Stomach (tissue), 9 donors: ENCODE measurements around the gene SRSF6. TPM values are rescaled to one million over a fixed set of nuclear protein-coding genes. Genes with fewer than 3 reads are reported as not detected.

Experiments
- DNase-seq, 2 donors: peaks; one replicate each; pipeline versions ENCODE4 v3.0.0 to v3.0.0-alpha.2; 2013 to 2019
- H3K27ac ChIP-seq, 5 donors: fragments of 200-600 bp in 4 of 5; sonication (generic) in 4 of 5; one replicate each; pipeline ENCODE4 v1.5.1; 2013 to 2019; ENCODE audit warnings: mild to moderate bottlenecking in 1 of 5, moderate library complexity in 1 of 5
- H3K27me3 ChIP-seq, 3 donors: fragments of 200-600 bp; sonication (generic); one replicate each; pipeline ENCODE4 v1.5.1; 2017 to 2019; ENCODE audit warnings: mixed run types in 1 of 3
- H3K36me3 ChIP-seq, 4 donors: fragments of 200-600 bp; sonication (generic); 1 replicate in 3 of 4; 2 replicates in 1 of 4; pipeline ENCODE4 v1.5.1; 2016 to 2019
- H3K4me1 ChIP-seq, 4 donors: fragments of 200-600 bp; sonication (generic); one replicate each; pipeline ENCODE4 v1.5.1; 2016 to 2019
- H3K4me3 ChIP-seq, 4 donors: fragments of 200-600 bp; sonication (generic) in 3 of 4; one replicate each; pipeline ENCODE4 v1.5.1; 2016 to 2019; ENCODE audit warnings: mild to moderate bottlenecking in 1 of 4
- H3K9me3 ChIP-seq, 4 donors: fragments of 200-600 bp; sonication (generic); one replicate each; pipeline ENCODE4 v1.5.1; 2016 to 2019
- EP300 ChIP-seq: sonication (generic); formaldehyde crosslinking; IDR thresholded peaks from one replicate; pipeline ENCODE4 v1.6.1; 2017; ENCODE audit warnings: antibody characterized with exemption
- POLR2A ChIP-seq, 4 donors: fragments of 450-650 bp; IDR thresholded peaks; one replicate each; pipeline ENCODE4 v1.6.1; 2016; ENCODE audit warnings: antibody characterized with exemption in 4 of 4, control low read depth in 2 of 4, mild to moderate bottlenecking in 1 of 4, moderate library complexity in 1 of 4
- POLR2AphosphoS5 ChIP-seq, 3 donors: sonication (generic); formaldehyde crosslinking; IDR thresholded peaks; one replicate each; pipeline ENCODE4 v1.6.1; 2016; ENCODE audit warnings: antibody characterized with exemption in 3 of 3
- WGBS, 5 donors: extraction: QIAGEN DNeasy Blood & Tissue Kit in 3 of 5; methylation state at CpG; one replicate each; pipeline versions ENCODE4 v1.1.5 to v1.1.7; 2013 to 2018; 5-methylcytosine and 5-hydroxymethylcytosine counted together
- intact Hi-C: fragments of 100-400 bp; cut with DNase I; formaldehyde crosslinking; loops from one replicate; pipeline ENCODE4 v1.15.1; 2023; ENCODE audit warnings: low total_unique reads
- polyA plus RNA-seq, 3 donors: library from polyadenylated mRNA; stranded (reverse); fragments of 200-250 nt; gene quantifications; one replicate each; pipeline ENCODE4 v1.2.3, GENCODE V29; 2013
- total RNA-seq, 5 donors: library from RNA; depleted of rRNA; stranded (reverse); fragments of >200 nt; gene quantifications; one replicate each; pipeline versions ENCODE4 v1.1.0 to v1.2.3, GENCODE V29; 2014 to 2016
- TF ChIP-seq, protein P1 (sequence below), 7 experiments: fragments of 450-650 bp in 4 of 7; fragments of 200-600 bp in 3 of 7; sonication (generic) in 3 of 7; IDR thresholded peaks; one replicate each; pipeline ENCODE4 v1.5.1; 2016 to 2019; ENCODE audit warnings: antibody characterized with exemption in 7 of 7, control low read depth in 2 of 7, mild to moderate bottlenecking in 1 of 7
- donor health status: healthy with polysubstance abuse.
- donor health status: Bipolar disorder and iron deficiency.
- donor health status: healthy.

The SRSF6 gene
- total and polyA plus RNA-seq, 8 donors = 22.8 to 109 (median 65.8) TPM

DNA sequence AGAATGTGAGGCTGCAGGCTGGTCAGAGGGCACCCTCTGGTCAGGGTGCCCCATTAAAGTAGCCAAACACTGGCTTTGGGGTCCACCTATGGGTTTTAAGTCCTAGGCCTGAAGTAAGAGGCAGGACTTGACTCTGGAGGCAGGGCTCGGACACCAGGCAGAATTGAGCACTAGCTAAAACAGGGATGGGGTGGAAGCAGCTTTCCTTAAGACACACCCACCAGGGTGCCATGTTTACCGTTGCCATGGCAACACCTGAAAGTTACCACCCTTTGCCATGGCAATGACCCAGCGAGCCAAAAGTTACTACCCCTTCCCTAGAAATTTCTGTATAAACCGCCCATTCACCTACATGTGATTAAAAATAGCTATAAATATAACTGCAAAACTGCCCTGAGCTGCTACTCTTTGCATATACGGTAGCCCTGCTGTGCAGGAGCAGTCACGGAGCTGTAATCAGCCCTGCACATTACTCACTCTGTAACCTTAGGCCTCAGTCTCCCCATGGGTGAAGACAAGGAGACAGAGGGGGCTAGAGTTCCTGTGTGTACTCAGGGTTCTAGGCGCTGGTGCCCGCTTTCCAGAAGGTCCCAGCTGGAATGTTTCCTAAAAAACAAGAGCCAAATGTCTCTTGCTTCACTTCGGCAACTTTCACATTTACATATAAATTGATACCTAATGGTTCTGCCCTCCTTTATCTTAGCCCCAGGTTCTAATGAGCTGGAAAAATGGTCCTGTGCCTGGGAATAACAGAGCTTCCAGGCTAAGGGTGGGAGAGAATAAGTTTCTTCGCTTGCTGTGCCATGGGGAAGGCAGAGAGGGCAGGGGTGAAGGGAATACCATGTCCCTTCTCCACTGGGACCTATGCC, 27.2 kb upstream of the SRSF6 start:
- DNase-seq = no peak
- Histone ChIP-seq H3K36me3 (no peaks in the 10 kb centered on the region), H3K27me3 (peaks cover 0 to 12% (median 4%) of the 10 kb centered on the region in 3 donors), H3K9me3 (peaks cover 0 to 4% (median 0%) of the 10 kb centered on the region in 4 donors), H3K4me3 (no peak overlapping the region), H3K27ac (no peak overlapping the region), H3K4me1 (no peaks in the 10 kb centered on the region)
- no peak for TF ChIP-seq POLR2AphosphoS5 (IDR thresholded peaks at IDR 0.05)
- intact Hi-C loops = no loop called here
- WGBS, 5 donors = 35 to 47% (median 44%) methylated on average over 9 to 10 of the region's 10 CpGs

DNA sequence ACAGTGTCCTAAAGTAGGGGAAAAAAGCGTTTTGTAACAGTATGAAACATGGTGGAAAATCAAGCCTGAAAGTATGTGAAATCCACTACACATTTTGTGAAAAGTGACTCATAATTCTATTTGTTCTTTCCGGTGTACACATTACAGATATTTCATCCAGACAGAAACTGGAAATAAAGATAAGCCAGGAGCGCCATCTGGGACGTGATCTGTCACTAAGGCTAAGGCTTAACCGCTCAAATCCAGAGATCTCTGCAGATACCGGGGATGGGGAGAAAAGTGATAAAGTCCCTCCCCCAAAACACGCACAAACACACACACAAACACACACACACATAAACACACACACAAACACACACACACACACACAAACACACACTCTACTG, 26.6 kb upstream of the SRSF6 start:
- peaks cover 0 to 16% (median 4%) of the 10 kb centered on the region in 3 donors for H3K27me3 ChIP-seq
- intact Hi-C loops = no loop called here
- TF ChIP-seq, protein P1, sequence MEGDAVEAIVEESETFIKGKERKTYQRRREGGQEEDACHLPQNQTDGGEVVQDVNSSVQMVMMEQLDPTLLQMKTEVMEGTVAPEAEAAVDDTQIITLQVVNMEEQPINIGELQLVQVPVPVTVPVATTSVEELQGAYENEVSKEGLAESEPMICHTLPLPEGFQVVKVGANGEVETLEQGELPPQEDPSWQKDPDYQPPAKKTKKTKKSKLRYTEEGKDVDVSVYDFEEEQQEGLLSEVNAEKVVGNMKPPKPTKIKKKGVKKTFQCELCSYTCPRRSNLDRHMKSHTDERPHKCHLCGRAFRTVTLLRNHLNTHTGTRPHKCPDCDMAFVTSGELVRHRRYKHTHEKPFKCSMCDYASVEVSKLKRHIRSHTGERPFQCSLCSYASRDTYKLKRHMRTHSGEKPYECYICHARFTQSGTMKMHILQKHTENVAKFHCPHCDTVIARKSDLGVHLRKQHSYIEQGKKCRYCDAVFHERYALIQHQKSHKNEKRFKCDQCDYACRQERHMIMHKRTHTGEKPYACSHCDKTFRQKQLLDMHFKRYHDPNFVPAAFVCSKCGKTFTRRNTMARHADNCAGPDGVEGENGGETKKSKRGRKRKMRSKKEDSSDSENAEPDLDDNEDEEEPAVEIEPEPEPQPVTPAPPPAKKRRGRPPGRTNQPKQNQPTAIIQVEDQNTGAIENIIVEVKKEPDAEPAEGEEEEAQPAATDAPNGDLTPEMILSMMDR (IDR thresholded peaks at IDR 0.05) = no peak
- H3K4me3 ChIP-seq = no peak overlapping the region
- no peak overlapping the region for H3K27ac ChIP-seq
- peaks cover 0 to 4% (median 0%) of the 10 kb centered on the region in 4 donors for H3K9me3 ChIP-seq
- WGBS, 5 donors = 42 to 64% (median 46%) methylated on average over 7 of the region's 7 CpGs
- H3K36me3 ChIP-seq = no peaks in the 10 kb centered on the region
- no peak for DNase-seq
- no peaks in the 10 kb centered on the region for H3K4me1 ChIP-seq

DNA sequence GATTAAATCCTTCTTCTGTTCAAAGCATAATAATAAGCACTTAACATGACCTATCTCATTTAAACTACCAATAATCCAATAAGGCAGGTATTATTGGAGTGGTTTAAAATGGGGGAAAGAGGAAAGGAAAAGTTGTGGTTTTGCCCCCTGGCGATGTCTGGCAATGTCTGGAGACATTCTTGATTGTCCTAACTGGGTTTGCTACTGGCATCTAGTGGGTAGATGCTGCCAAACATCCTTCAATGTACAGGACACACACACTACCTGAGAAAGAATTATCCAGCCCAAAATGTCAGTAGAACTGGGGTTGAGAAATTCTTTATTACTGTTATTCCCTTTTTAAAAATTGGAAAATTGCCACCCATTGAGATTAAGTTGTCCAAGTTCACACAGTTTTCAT, 25.2 kb upstream of the SRSF6 start:
- H3K36me3 ChIP-seq = no peaks in the 10 kb centered on the region
- intact Hi-C loops = no loop called here
- H3K27ac ChIP-seq = no peak overlapping the region
- H3K4me3 ChIP-seq = no peak overlapping the region
- TF ChIP-seq, protein P1 (IDR thresholded peaks at IDR 0.05) = no peak
- H3K27me3 ChIP-seq = peaks cover 0 to 25% (median 4%) of the 10 kb centered on the region in 3 donors
- H3K4me1 ChIP-seq = no peaks in the 10 kb centered on the region
- no peak for DNase-seq
- WGBS, 5 donors = 71 to 90% (median 77%) methylated on average over 1 of the region's 1 CpG
- H3K9me3 ChIP-seq = peaks cover 0 to 4% (median 0%) of the 10 kb centered on the region in 4 donors

DNA sequence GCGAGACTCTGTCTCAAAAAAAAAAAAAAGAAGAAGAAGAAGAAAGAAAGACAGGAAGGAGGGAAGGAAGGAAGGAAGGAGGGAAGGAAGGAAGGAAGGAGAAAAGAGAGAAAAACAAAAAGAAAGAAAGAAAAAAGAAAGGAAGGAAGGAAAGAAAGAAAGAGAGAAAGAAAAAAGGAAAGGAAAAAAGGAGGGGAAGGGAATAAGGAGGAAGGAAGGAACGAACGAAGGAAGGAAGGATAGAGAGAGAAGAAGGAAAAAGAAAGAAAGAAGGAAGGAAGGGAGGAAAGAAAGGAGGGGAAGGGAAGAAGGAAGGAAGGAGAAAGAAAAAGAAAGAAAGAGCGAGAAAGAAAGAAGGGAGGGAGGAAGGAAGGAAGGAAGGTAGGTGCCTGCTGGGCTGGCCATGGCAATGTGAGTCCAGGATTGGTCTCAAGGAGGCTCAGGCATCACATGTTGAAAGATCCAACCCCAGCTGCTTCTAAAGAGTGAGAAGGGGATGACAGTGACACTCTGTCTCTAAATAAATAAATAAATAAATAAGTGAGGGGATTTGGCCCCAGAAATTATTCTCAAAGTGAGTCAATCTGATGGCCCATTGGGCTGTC, 24.3 kb upstream of the SRSF6 start:
- intact Hi-C loops = no loop called here
- TF ChIP-seq POLR2AphosphoS5 (IDR thresholded peaks at IDR 0.05) = no peak
- TF ChIP-seq EP300 = no peak
- TF ChIP-seq POLR2A (IDR thresholded peaks at IDR 0.05) = no peak
- TF ChIP-seq, protein P1 (IDR thresholded peaks at IDR 0.05) = no peak
- 84 to 93% (median 86%) methylated on average over 4 of the region's 4 CpGs for WGBS, 5 donors

DNA sequence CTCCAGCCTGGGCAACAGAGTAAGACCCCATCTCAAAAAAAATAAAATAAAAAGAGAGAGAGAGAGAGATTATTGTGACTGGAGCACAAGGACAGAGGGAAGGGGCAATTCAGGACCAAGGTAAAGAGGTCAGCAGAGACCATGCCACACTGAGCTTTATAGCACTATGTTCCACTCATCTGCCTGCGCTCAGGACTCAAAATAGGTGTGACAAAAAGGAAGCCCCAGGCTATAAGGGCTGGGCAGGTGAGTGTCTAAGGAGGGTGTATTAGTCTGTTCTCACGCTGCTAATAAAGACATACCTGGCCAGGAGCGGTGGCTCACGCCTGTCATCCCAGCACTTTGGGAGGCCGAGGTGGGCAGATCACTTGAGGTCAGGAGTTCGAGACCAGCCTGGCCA, 23.1 kb upstream of the SRSF6 start:
- intact Hi-C loops = no loop called here
- no peak overlapping the region for H3K27ac ChIP-seq
- H3K4me1 ChIP-seq = no peaks in the 10 kb centered on the region
- 89 to 93% (median 91%) methylated on average over 6 of the region's 6 CpGs for WGBS, 5 donors
- H3K36me3 ChIP-seq = no peaks in the 10 kb centered on the region
- no peak for DNase-seq
- peaks cover 0 to 4% (median 0%) of the 10 kb centered on the region in 4 donors for H3K9me3 ChIP-seq
- no peak overlapping the region for H3K4me3 ChIP-seq
- peaks cover 0 to 31% (median 4%) of the 10 kb centered on the region in 3 donors for H3K27me3 ChIP-seq
- TF ChIP-seq POLR2A (IDR thresholded peaks at IDR 0.05) (no peak), POLR2AphosphoS5 (IDR thresholded peaks at IDR 0.05) (no peak), EP300 (no peak)
- TF ChIP-seq, protein P1 (IDR thresholded peaks at IDR 0.05) = no peak

More for the DNA sequence above, 24.3 kb upstream of the SRSF6 start:
- Histone ChIP-seq H3K27me3 (peaks cover 0 to 31% (median 4%) of the 10 kb centered on the region in 3 donors), H3K36me3 (no peaks in the 10 kb centered on the region), H3K4me1 (no peaks in the 10 kb centered on the region), H3K27ac (no peak overlapping the region), H3K9me3 (peaks cover 0 to 4% (median 0%) of the 10 kb centered on the region in 4 donors), H3K4me3 (no peak overlapping the region)
- DNase-seq = no peak
